ENCODE measurements around the gene THRA.

The THRA gene

GRCh38 chr17:40086150-40087044 lies 23.6 kb downstream of the THRA start:
- peak; percentile 63 for DNase-seq

GRCh38 chr17:40087049-40087794 lies 24.5 kb downstream of the THRA start:
- DNase-seq: no peak

- DNase-seq: no peak
Measured at GRCh38 chr17:40087903-40088718, 25.3 kb downstream of the THRA start.

- no peak for DNase-seq
Measured at GRCh38 chr17:40089077-40089895, 26.5 kb downstream of the THRA start.

GRCh38 chr17:40090237-40091119 lies 27.7 kb downstream of the THRA start:
- DNase-seq: no peak

- DNase-seq: peak; percentile 37
Measured at GRCh38 chr17:40091691-40092397, 29.1 kb downstream of the THRA start.

- no peak for DNase-seq
Measured at GRCh38 chr17:40092581-40092980, 29.8 kb downstream of the THRA start.

GRCh38 chr17:40093005-40093579 lies 30.3 kb downstream of the THRA start:
- no peak for DNase-seq

- no peak for DNase-seq
Measured at GRCh38 chr17:40093580-40094201, 30.9 kb downstream of the THRA start.

- DNase-seq: no peak
Measured at GRCh38 chr17:40094874-40095273, 32.1 kb downstream of the THRA start.

GRCh38 chr17:40095351-40095943 lies 32.7 kb downstream of the THRA start:
- no peak for DNase-seq

- no peak for DNase-seq
Measured at GRCh38 chr17:40095944-40096791, 33.4 kb downstream of the THRA start.

- DNase-seq: no peak
Measured at GRCh38 chr17:40097087-40097486, 34.3 kb downstream of the THRA start.

GRCh38 chr17:40097931-40098845 lies 35.4 kb downstream of the THRA start:
- peak; percentile 33 for DNase-seq

- peak; percentile 99 for DNase-seq
Measured at GRCh38 chr17:40098846-40099618, 36.3 kb downstream of the THRA start.
